RKO (cell line): ENCODE data around the gene DAO.
"Not testable (repeated sequence)": the region's sequence is repeated elsewhere in the genome, so short reads cannot be mapped to it uniquely, and the experiment has no call there.

Source experiments
- DNase-seq: peaks from one replicate; pipeline ENCODE4 v3.0.0-alpha.2; 2016; ENCODE audit warnings: low spot score

The DAO gene

DNA sequence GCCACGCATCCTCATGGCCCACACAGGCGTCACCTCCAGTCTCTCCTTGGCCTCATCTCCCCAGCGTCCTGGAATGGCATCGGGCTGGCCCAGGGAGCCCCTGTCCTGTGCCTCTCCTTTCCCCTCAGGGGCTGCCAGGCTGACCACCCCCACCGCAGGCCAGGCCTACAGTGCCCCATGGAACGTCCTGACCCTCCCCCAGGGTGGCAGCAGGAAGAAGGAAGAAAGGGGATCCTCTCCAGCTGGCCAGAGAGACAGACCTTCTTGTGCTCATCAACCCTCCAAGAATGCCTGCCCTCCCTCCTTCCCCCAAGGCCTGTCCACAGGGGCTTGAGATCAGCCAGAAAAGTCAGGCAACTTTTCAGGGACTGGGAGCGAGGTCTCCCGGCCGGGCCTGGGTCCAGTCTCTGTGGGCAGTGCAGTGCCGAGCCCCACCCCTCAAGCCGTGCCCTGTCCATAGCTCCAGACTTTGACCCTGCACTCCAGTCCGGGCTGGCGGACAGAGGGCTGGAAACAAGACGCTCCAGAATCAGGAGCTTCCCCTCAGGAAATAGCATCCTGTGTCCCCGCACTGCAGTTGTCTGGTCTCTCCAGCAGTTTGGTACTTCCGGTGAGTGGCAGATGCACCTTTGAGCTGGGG lies at the start of gene DAO:
TSS of gene DAO (plus strand) at position 478 of the 640 bp plus-strand sequence. CDS start 4,915 bp downstream, outside the sequence.
- no peak for DNase-seq

DNA sequence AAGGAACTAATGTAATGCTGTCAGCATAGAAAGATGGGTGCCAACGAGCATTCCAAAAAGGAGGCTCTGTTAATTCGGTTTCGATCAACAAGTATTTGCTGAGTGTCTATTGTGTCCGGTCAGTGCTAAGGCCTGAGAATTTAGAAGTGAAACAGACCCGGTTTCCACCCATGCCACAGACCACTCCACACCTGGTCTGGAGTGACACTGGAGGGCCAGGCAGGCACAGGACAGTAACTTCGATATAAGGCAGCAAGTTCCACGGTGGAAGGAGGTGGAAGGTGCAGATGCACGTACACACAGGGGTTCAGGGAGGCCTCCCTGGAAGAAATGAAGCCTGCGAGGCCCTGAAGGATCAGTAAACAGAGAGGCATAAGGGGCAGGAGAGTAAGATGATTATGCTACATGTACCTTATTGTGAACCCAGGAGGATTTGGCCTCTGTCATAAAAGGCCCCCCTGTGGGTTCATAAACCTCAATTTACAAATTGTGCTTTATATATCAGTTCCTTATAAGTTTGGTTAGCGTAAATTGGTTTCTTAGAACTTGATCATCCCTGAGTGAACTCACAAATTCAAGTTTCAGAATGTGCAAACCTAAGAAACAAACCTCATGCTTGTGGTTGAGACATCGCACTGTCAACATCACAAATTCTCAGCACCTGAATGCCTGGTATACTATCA lies 48.4 kb upstream of the DAO start:
- no peak for DNase-seq

DNA sequence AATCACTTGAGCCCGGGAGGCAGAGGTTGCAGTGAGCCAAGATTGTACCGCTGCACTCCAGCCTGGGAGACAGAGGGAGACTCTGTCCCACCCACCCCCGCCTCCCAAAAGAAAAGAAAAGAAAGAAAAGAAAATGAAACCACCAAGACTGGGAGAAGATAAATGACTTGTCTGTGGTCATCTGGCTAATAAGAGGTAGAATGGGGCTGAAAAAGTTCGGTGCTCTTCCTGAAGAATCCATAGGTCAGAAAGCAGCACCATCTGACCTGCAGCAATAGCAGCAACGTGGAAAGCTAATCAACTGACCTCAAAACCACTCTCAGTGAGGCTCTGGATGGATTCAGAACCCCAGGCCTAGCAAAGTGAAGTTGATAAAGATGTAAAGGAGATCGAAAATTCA lies 47.7 kb upstream of the DAO start:
- DNase-seq, result no peak

DNA sequence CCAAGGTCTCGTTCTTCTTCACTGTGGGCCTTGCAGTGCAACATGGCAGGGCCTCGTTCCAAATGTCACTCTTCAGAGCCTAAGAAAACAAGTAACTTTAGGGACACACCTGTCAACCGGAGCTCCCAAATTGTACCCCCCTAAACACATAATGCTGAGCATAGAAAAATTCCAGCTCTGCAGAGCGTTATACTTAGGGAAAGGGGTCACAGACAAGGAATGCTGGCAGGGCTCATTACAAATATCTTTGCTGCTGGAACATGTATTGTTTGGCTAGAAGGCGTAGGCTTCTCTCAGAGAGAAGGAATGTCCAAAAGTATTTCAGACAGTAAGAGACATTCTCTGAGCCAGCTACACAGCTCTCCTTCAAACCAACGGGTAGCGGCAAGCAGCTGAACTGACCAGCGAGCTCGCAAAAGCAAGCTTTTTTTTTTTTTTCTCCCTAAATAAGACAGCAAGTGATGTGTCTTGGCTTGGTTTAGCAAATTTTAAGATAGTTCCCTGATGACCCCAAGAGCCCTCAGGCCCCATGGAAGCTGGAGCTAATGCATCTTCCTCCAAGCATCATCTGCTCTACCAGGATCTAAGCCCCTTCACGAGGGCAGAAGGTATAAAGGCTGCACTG lies 47.0 kb upstream of the DAO start:
- no peak for DNase-seq

GRCh38 chr12:108833355-108833733 lies 46.5 kb upstream of the DAO start:
- no peak for DNase-seq

DNA sequence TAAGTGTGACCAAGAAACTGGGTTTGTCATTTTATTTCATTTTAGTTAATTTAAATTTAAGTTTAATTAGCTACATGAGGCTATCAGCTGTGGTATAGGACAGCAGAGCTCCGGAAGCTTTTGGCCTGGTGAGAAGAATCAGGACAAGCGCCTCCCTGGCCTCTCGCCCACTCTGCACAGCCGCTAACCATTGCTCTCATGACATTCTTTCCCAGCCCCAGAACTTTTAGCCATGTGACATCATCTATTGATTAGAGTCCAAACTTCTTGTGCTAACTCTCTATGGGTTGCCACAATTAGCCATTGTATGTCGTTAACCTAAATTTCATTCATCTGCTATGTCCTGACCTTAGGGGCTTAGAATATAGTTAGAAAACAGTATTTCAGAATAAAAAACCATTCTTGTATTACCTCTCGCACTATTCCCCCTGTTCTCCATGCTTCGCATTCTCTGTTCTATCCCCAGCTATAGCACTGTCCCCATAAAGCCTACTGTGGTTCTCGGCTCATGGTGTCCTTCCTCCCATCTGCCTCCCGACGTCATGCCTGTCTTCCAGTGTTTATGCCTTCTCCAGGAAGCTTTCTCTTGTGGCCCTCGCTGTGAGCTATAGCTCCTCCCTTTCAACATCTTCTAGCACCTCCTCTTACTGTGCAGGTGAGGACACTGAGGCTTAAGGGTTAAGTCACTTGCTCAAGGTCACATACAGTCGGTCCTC lies 46.0 kb upstream of the DAO start:
- DNase-seq, result no peak

GRCh38 chr12:108835860-108836634 lies 43.8 kb upstream of the DAO start:
- DNase-seq, result no peak

GRCh38 chr12:108837239-108837638 lies 42.7 kb upstream of the DAO start:
- no peak for DNase-seq

GRCh38 chr12:108837680-108838079 lies 42.2 kb upstream of the DAO start:
- DNase-seq, result no peak

DNA sequence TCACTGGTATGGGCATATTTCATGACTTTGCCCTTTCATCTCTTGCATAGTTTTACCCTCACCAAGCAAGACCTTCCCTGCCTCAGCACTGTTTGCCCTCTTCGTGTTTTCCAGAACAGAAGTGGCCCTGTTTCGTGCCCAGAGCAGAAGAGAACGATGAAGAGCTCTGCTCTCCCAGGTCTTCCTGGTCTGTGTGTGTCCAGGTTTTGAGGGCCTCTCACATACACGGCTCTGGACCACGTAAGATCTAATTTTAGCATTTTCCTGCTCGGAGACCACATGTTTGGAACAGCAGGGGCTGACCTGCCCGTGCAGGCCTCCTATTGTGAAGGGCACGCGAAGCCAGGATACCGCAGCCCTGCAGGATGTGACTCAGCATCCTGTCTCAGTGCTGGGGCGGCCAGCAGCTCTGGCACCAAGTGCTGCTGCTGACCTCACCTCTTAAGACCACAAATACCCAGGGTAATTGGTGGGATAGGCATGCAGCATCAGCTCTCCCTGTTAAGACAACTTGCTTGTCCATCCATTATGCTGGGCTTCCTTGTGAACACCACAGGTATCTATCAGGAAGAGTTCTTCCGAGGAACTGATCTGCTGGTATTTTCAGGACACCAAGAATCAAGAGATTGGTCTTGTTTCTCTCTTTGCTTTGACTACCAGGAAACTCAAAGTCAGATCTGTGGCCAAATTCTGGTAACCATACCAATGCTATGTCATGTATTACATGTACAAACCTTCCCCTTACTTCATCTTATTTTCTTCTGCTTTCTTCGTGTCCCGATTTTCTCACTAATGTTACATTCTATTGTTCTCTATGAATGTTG lies 41.5 kb upstream of the DAO start:
- DNase-seq, result peak; percentile 99

- DNase-seq, result no peak
Observed at GRCh38 chr12:108839018-108839889, 40.6 kb upstream of the DAO start.

GRCh38 chr12:108839890-108840230 lies 40.0 kb upstream of the DAO start:
- no peak for DNase-seq

DNA sequence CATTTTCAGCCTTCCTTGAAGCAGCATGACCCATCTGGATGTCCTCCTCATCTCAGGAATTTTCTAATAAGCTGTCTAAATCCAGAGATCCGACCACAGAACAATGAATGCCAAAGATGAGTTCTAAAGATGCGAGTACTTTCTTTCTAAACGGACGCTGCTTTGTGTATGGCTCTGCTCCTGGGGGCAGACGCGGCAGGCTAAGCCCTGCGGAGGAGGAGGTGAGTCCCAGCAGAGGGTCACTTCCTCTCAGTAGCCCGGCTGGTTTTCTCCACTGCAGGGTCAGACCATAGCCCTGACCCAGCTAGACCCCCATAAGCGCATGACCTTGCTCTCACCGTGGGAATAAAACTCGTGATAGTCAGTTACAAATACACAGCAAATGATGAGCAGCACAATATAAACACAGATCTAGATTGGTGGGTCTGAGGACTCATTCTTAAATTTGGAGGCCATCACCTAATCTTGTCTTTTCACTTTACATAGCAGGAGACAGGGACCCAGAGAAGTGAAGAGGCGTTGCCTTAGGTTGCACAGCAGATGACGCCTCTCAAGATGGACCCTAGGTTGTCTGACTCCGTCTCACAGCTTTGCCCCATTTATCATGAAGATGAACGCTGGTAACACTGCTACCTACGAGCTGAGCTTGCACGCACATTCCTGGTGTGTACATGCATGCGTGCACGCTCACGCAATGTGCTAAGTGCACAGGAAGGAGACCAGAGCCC lies 39.1 kb upstream of the DAO start:
- DNase-seq, result no peak

DNA sequence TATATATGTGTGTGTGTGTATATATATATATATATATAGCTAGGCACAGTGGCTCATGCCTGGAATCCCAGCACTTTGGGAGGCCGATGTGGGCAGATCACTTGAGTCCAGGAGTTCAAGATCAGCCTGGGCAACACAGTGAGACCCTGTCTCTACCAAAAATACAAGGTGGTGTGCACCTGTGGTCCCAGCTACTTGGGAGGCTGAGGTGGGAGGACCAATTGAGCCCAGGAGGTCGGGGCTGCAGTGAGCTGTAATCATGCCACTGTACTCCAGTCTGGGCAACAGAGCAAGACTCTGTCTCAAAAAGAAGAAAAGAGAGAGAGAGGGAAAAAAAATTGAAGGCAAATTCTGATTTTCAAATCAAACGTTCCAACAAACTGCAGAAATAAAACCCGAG lies 38.1 kb upstream of the DAO start:
- not testable (repeated sequence) for DNase-seq

DNA sequence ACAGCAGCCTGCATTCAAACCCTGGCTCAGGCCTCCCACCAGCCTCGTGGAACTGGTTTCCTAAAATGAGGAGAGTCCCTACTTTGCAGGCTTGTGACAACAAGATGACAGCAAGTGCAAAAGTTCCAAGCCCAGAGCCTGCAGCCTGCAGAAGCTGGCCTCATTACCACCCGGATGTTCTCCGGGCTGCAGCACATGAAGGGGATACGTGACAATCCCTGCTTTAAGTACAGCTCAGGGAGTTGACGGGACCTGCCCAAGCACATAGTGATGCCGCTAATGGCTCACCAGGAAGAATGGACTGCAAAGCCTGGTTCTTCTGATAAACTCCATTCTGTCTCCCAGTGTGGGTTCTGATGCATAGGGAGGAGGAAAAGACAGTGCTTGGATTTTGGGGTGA lies 37.5 kb upstream of the DAO start:
- DNase-seq, result no peak

- DNase-seq, result no peak
Observed at GRCh38 chr12:108843187-108843586, 36.7 kb upstream of the DAO start.

GRCh38 chr12:108845696-108846095 lies 34.2 kb upstream of the DAO start:
- DNase-seq, result no peak

DNA sequence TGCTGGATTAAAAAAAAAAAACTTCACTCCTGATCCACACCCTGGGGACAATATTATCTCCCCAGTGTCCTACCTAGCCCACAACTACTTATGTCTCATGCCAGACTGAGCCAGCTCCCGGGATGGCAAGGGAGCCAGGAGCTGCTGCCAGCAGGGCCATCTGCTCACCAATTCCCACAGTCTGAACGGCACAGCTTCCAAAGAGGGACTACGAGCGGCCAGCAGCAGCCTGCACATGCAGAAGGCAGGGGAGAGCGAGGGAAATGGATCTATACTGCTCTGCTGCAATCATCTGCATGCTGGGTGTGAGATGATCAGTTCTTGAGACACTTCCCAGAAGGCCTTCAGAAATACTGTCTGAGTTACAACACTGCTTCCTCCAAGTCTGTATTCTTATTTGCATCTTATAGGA lies 33.6 kb upstream of the DAO start:
- DNase-seq, result no peak

- no peak for DNase-seq
Observed at GRCh38 chr12:108847705-108848104, 32.2 kb upstream of the DAO start.

DNA sequence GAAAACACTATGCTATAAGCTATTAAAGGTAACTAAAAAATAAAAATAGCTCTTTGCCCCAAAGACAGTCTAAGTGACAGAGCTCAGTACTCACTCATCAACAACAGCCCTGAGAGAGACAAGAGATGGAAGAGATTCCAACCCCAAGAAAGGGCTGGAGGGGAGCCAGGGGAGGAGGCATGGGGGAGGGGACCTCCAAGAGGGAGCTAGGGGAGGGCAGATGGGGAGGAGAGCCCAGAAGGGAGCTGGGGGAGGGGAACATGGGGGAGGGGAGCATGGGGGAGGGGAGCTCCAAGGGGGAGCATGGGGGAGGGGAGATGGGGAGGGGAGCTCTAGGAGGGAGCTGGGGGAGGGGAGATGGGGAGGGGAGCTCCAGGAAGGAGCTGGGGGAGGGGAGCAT lies 30.2 kb upstream of the DAO start:
- DNase-seq, result no peak
